COLO668 (cell line): ENCODE data around the gene FKBP4.

ENCODE experiments used
- DNase-seq: peaks from one replicate; lab custom pipeline; 2025; ENCODE audit not compliant: unreplicated experiment; lab: John Stamatoyannopoulos, UW

The FKBP4 gene

GRCh38 chr12:2844786-2845185 is 50.0 kb downstream of the FKBP4 start:
- no peak for DNase-seq

- no peak for DNase-seq
Measured at GRCh38 chr12:2845280-2845679, 50.5 kb downstream of the FKBP4 start.

- DNase-seq, result no peak
Measured at GRCh38 chr12:2851931-2852330, 57.2 kb downstream of the FKBP4 start.

- peak; percentile 39 for DNase-seq
Measured at GRCh38 chr12:2853626-2854025, 58.9 kb downstream of the FKBP4 start.
